ENCODE measurements around the gene TFB1M. TPM values are rescaled to one million over a fixed set of nuclear protein-coding genes. Genes with fewer than 3 reads are reported as not detected.

Gene TFB1M
- total and polyA plus RNA-seq, 9 of the 15 experiments (the other 6 are each of a cell fraction or from before 2014, with no cell fraction given): 34.6 to 145 (median 40.4) TPM

DNA sequence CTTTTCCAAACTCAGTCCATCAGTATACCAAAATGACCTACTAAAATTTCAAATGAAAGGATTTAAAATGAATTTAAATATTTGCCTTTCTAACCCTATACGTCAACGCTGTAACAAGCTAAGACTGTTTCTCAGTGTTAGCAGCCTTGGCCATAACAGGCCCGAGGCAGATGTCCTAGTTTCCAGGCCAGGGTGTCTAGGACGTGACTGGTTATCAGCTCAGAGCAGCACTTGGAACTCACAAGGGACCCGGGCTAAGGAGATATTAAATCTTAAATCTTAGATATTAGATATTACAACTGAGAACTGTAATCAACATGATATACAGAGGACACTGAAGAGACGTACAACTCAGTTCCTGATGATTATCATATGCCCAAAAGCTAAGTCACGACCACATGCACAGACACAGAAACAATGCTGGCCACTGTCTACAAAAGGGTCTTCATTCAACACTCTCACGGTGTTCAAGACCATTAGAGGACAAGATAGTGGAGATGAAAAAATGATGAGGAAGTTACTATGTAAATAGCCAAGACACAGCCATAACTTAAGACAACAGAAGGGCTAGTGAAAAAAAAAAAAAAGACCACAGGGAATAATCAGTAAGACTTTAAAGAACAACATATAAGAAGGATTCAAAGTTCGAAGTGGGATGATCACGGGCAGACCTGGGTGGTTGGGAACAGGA lies 50.8 kb downstream of the TFB1M start, which contains the start of gene CLDN20:
CLDN20 (plus strand) TSS at position 641 of the 691 bp plus-strand sequence. CDS start 11,707 bp downstream, outside the sequence.
- H3K4me3 ChIP-seq: no peak within 1 kb of the TSS
- DNase-seq (ENCODE audit: extremely low read depth in 1 of 4, low spot score in 3 of 4) (no peak), FAIRE-seq (no peak), ATAC-seq (no peak)
- intact Hi-C loops (cut with micrococcal nuclease): no loop called here
- no peak within 1 kb of the TSS for H2AFZ ChIP-seq (ENCODE audit: low read depth, low read length)
- H3K4me1 ChIP-seq (replicated peaks in 1 of 2; ENCODE audit: control insufficient read depth in 2 of 2, insufficient read depth in 2 of 2, low read length in 2 of 2): 0 out of 5 replicates have a peak, but pooled peaks cover 0 to 3% of the 10 kb centered on the region in 2 experiments
- no peak within 1 kb of the TSS for H3K9ac ChIP-seq (ENCODE audit: insufficient read depth in 1 of 2, low read depth in 2 of 2, low read length in 2 of 2)
- H3K27me3 ChIP-seq (ENCODE audit: control insufficient read depth in 2 of 2, insufficient read depth in 2 of 2, low read length in 2 of 2): no peaks in the 10 kb centered on the region
- peaks cover 76% of the 10 kb centered on the region for H3K36me3 ChIP-seq (ENCODE audit: control insufficient read depth, insufficient read depth, low read length)
- in situ Hi-C loops (cut with MboI): no loop called here
- H3K9me3 ChIP-seq (replicated peaks; ENCODE audit: control insufficient read depth, insufficient read depth, low read depth, low read length): no peaks in the 10 kb centered on the region
- ChIA-PET CTCF (ENCODE audit: low intra/inter-chr PET ratio) (no interaction called here), POLR2A (no interaction called here)
- peaks cover 10% of the 10 kb centered on the region for H3K9me1 ChIP-seq (ENCODE audit: control insufficient read depth, insufficient read depth, low read length)
- TF ChIP-seq SIN3A (IDR thresholded peaks at IDR 0.05; ENCODE audit: borderline replicate concordance in 2 of 2, control insufficient read depth in 1 of 2, low read depth in 2 of 2, low read length in 2 of 2) (no peak), MCM7 (IDR thresholded peaks at IDR 0.05) (no peak), NR3C1 (CRISPR knock-in tag; IDR thresholded peaks at IDR 0.05) (no peak), SOX6 (IDR thresholded peaks at IDR 0.05) (no peak), ETV6 (IDR thresholded peaks at IDR 0.05; ENCODE audit: borderline replicate concordance in 1 of 2, low read depth in 2 of 2, low read length in 1 of 2) (no peak), ETV6 (CRISPR knock-in tag; IDR thresholded peaks at IDR 0.05; ENCODE audit: borderline replicate concordance) (no peak), AFF1 (IDR thresholded peaks at IDR 0.05; ENCODE audit: low read depth in 1 of 2, partially characterized antibody in 2 of 2) (no peak), TSC22D4 (tag; IDR thresholded peaks at IDR 0.05) (no peak), ZNF24 (IDR thresholded peaks at IDR 0.05) (no peak), RUNX1 (IDR thresholded peaks at IDR 0.05; ENCODE audit: low read depth) (no peak), CCNT2 (IDR thresholded peaks at IDR 0.05; ENCODE audit: borderline replicate concordance, extremely low read depth, insufficient read length, low read depth, low read length) (no peak), KLF10 (CRISPR knock-in tag; IDR thresholded peaks at IDR 0.05) (no peak), HDGF (IDR thresholded peaks at IDR 0.05) (no peak), LEF1 (IDR thresholded peaks at IDR 0.05) (no peak)
- H4K20me1 ChIP-seq (replicated peaks; ENCODE audit: control insufficient read depth, insufficient read depth, low read length): no peaks in the 10 kb centered on the region
- H3K27ac ChIP-seq (ENCODE audit: extremely low read depth, low read depth, low read length): no peak within 1 kb of the TSS
- no TSS peak for BruUV-seq (replicated peaks)
- no peak within 1 kb of the TSS for H3K4me2 ChIP-seq (ENCODE audit: insufficient read depth, low read length)
- H3K79me2 ChIP-seq (ENCODE audit: control insufficient read depth, insufficient read depth, low read length): no peaks in the 10 kb centered on the region; the same call in 2 of the 3 replicates
- WGBS (ENCODE audit: insufficient coverage, low coverage, missing lambda C conversion rate): 84% methylated on average over 10 of the region's 10 CpGs
